K562 (cell line): ENCODE results near the gene MSH3.

Experiments used
- SRF ChIP-seq, 2 experiments: fragments of 250-450, 450-650 bp in 1 of 2; sonication (Bioruptor Pico) in 1 of 2; sonication (generic) in 1 of 2; formaldehyde crosslinking; IDR thresholded peaks; 2 replicates each; pipeline versions ENCODE4 v1.5.0 to v1.5.1; 2020 to 2022; ENCODE audit warnings: mild to moderate bottlenecking in 1 of 2, missing genetic modification reagents in 1 of 2
- TBL1XR1 ChIP-seq, 2 experiments: IDR thresholded peaks; 2 replicates each; pipeline ENCODE4 v1.6.1; 2012; ENCODE audit warnings: improper control_type of control experiment in 2 of 2, low read length in 2 of 2, mild to moderate bottlenecking in 1 of 2
- TCF7 ChIP-seq: sonication (generic); IDR thresholded peaks from 2 replicates; pipeline ENCODE4 v1.6.1; 2016; ENCODE audit warnings: antibody characterized with exemption, borderline replicate concordance
- ZFP36 ChIP-seq: fragments of 150-350 bp; IDR thresholded peaks from 2 replicates; pipeline ENCODE4 v1.6.1; 2018; ENCODE audit warnings: low read length, low read depth; ENCODE audit not compliant: partially characterized antibody

DNA sequence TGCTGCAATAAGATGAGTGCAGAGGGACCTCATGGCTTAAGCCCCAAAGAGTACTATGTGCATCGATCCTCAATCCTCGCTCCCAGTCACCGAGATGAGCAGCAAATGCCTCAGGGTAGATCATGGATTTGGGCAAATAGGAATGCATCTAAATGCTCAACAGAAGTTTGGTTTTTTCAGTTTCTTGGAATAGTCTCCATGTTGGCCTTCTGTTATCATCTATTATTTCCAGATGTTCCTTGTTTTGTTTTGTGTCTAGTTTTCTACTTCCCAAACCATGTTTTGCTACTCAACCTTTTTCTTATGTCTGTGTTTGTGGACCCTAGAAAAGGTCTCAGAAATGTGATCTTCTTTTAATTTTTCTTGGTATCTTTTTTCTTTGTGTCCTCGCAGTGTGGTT, 262.2 kb downstream of the MSH3 start:
- TF ChIP-seq TCF7: no peak
- no peak for TF ChIP-seq ZFP36
- TF ChIP-seq TBL1XR1 (IDR thresholded peaks at IDR 0.05; ENCODE audit: low read length in 2 of 2): no peak
- TF ChIP-seq SRF (CRISPR knock-in tag; IDR thresholded peaks at IDR 0.05): no peak
